Upper lobe of right lung (tissue), 1 donor: ENCODE data around the gene ZNF653. TPM values are rescaled to one million over a fixed set of nuclear protein-coding genes. Genes with fewer than 3 reads are reported as not detected.

Experiments
- ATAC-seq: fragments of 200-7000 bp; cut with Tn5 transposase; one replicate; pipeline ENCODE4 v1.9.1; 2020; ENCODE audit warnings: mild to moderate bottlenecking, moderate library complexity
- DNase-seq: peaks from one replicate; pipeline ENCODE4 v3.0.0-alpha.2; 2020
- H3K27ac ChIP-seq: fragments of 200-600 bp; one replicate; pipeline ENCODE4 v1.8.0; 2022
- H3K27me3 ChIP-seq: fragments of 200-600 bp; one replicate; pipeline ENCODE4 v1.8.0; 2022; ENCODE audit warnings: mild to moderate bottlenecking
- H3K36me3 ChIP-seq: fragments of 200-600 bp; one replicate; pipeline ENCODE4 v1.8.0; 2022
- H3K4me1 ChIP-seq: fragments of 200-600 bp; one replicate; pipeline ENCODE4 v1.8.0; 2022
- H3K4me3 ChIP-seq: fragments of 200-600 bp; one replicate; pipeline ENCODE4 v1.8.0; 2022; ENCODE audit warnings: mild to moderate bottlenecking
- H3K9me3 ChIP-seq: fragments of 200-600 bp; one replicate; pipeline ENCODE4 v1.8.0; 2022
- CTCF ChIP-seq: fragments of 200-600 bp; IDR thresholded peaks from one replicate; pipeline ENCODE4 v1.8.0; 2022; ENCODE audit warnings: antibody characterized with exemption
- intact Hi-C: fragments of 100-400 bp; cut with DNase I; formaldehyde crosslinking; loops from one replicate; pipeline ENCODE4 v1.11.0; 2022
- long read RNA-seq: library from polyadenylated mRNA; unstranded; transcript quantifications from one replicate; pipeline ENCODE4 v2.0.0, GENCODE V29; 2021
- total RNA-seq: library from RNA; stranded (reverse); fragmentation: NEBNext Ultra II Directional; extraction: Animal tissue kit (Norgen Biotek cat#: 25700); gene quantifications from one replicate; pipeline ENCODE4 v1.2.1, GENCODE V29; 2021
- donor health status: DM: no; HTN: yes; CAD: no; lungs with severe emphysema.

ZNF653 gene
- total RNA-seq = 10.7 TPM
- long read RNA-seq, transcript ZNF653-201 (9 exons, 2,240 nt) = major isoform, 8 of 16 reads
- long read RNA-seq, partial matches to known transcripts = 1 of 16 reads
- long read RNA-seq, other reads (novel, unspliced or antisense) = 3 of 16 reads

- TF ChIP-seq CTCF = no peak
- peak within 1 kb of the TSS; percentile 95 for H3K27ac ChIP-seq
Observed at GRCh38 chr19:11505504-11506100, at the start of gene ZNF653. Gene ZNF653 (minus strand): TSS chr19:11505839. CDS start chr19:11505786, 53 bp downstream.

GRCh38 chr19:11555246-11555645 is 49.6 kb upstream of the ZNF653 start:
- no peak for TF ChIP-seq CTCF
- peaks cover 15% of the 10 kb centered on the region for H3K4me1 ChIP-seq
- DNase-seq (no peak), ATAC-seq (no peak)
- intact Hi-C loops = no loop called here
- H3K36me3 ChIP-seq = peaks cover 25% of the 10 kb centered on the region
- H3K4me3 ChIP-seq = no peak overlapping the region
- H3K27me3 ChIP-seq = no peaks in the 10 kb centered on the region
- no peak overlapping the region for H3K27ac ChIP-seq
- no peaks in the 10 kb centered on the region for H3K9me3 ChIP-seq

More at GRCh38 chr19:11505504-11506100, at the start of gene ZNF653:
- H3K27me3 ChIP-seq = no peaks in the 10 kb centered on the region
- no peaks in the 10 kb centered on the region for H3K9me3 ChIP-seq
- peak within 1 kb of the TSS; percentile 89 for H3K4me3 ChIP-seq
- no peaks in the 10 kb centered on the region for H3K36me3 ChIP-seq
- peak; percentile 87 for ATAC-seq
- H3K4me1 ChIP-seq = peaks cover 5% of the 10 kb centered on the region
- peak; percentile 96 for DNase-seq
- intact Hi-C loops = no loop called here

- peaks cover 25% of the 10 kb centered on the region for H3K36me3 ChIP-seq
- H3K9me3 ChIP-seq = no peaks in the 10 kb centered on the region
- ATAC-seq (no peak), DNase-seq (no peak)
- H3K4me1 ChIP-seq = peaks cover 7% of the 10 kb centered on the region
- no peaks in the 10 kb centered on the region for H3K27me3 ChIP-seq
- no peak for TF ChIP-seq CTCF
- no peak overlapping the region for H3K4me3 ChIP-seq
- intact Hi-C loops = no loop called here
- no peak overlapping the region for H3K27ac ChIP-seq
Observed at GRCh38 chr19:11554160-11554559, 48.5 kb upstream of the ZNF653 start.

- Histone ChIP-seq H3K4me1 (peaks cover 2% of the 10 kb centered on the region), H3K9me3 (no peaks in the 10 kb centered on the region), H3K4me3 (no peak overlapping the region), H3K27me3 (no peaks in the 10 kb centered on the region), H3K27ac (no peak overlapping the region), H3K36me3 (peaks cover 25% of the 10 kb centered on the region)
- ATAC-seq (no peak), DNase-seq (no peak)
- no peak for TF ChIP-seq CTCF
- intact Hi-C loops = no loop called here
Observed at GRCh38 chr19:11552666-11553372, 47.2 kb upstream of the ZNF653 start.

GRCh38 chr19:11551603-11552235 is 46.1 kb upstream of the ZNF653 start:
- H3K9me3 ChIP-seq = no peaks in the 10 kb centered on the region
- no peak overlapping the region for H3K27ac ChIP-seq
- no peak for DNase-seq
- no peaks in the 10 kb centered on the region for H3K27me3 ChIP-seq
- intact Hi-C loops = no loop called here
- no peaks in the 10 kb centered on the region for H3K4me1 ChIP-seq
- peak; percentile 38 for ATAC-seq
- H3K36me3 ChIP-seq = peaks cover 25% of the 10 kb centered on the region
- TF ChIP-seq CTCF = peak; percentile 18
- no peak overlapping the region for H3K4me3 ChIP-seq
